ENCODE measurements around the gene APMAP.

The APMAP gene

DNA sequence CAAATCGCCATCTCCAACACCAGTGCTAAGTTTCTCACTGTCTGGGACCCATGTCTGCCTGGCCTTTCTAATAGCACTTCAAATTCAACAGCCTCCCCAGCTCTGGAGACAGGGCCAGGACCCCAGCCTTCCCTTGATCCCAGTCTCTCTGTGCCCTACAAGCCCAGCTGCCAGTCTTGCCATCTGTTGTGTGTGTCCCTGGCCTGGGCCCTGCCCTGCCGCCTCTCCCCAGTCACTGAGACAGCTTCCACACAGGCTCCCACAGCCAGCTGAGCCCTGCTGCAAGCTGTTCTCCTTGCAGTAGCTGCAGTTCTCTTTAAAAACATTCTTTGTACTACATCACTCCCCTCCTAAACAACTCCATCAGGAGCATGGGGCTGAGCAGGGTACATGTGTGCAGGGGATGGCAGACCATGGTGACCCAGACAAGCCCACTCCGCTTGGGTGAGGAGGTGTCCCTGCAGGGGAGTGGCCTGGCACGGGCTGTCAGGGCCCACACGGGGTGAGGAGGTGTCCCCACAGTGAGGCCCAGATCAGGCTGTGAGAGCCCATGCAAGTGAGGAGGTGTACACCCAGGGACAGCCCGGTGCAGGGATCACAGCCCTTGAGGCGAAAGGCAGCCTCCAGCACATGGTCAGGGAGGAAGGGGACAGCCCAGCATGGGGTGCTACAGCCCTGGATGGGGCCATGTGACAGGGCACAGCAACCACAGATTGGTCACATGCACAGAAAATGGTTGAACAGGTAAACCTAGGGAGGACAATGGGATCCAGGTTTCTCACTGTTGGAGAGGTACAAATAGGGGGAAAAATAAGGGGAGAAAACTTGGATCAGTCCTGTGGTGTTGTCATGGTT lies 27.3 kb downstream of the APMAP start:
- no peak for DNase-seq (ENCODE audit: low spot score)

- no peak for DNase-seq (ENCODE audit: low spot score)
Measured at GRCh38 chr20:24964506-24964840, 28.1 kb downstream of the APMAP start.

GRCh38 chr20:24963672-24964505 lies 28.7 kb downstream of the APMAP start:
- DNase-seq (ENCODE audit: low spot score) = no peak

DNA sequence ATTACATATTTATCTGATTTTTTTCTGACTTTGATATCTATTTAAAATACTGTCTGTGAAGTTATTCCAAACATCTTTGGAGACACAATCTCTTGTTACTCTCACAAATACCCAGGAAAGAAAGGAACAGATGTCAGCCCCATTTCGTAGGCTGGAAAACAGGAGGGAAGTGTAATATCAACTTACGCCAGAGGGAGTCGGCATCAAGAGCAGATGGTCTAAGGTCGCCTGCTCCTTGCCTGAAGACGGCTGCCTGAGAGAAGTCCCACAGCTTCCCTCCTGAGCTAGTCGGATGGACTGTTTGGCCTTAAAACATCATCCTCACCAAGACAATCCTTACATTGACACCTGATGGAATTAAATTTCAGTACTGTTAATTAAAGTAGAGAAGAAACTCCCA lies 30.0 kb downstream of the APMAP start:
- DNase-seq (ENCODE audit: low spot score) = no peak

DNA sequence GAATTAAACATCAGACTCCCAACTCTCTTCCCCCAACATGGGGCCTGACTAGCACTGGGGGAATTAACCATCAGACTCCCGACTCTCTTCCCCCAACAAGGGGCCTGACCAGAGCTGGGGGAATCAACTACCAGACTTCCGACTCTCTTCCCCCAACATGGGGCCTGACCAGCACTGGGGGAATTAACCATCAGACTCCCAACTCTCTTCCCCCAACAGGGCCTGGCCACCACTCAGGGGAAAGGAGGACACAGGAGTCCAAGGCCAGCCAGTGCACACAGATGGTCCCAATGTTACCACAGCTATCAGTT lies 30.4 kb downstream of the APMAP start:
- no peak for DNase-seq (ENCODE audit: low spot score)

DNA sequence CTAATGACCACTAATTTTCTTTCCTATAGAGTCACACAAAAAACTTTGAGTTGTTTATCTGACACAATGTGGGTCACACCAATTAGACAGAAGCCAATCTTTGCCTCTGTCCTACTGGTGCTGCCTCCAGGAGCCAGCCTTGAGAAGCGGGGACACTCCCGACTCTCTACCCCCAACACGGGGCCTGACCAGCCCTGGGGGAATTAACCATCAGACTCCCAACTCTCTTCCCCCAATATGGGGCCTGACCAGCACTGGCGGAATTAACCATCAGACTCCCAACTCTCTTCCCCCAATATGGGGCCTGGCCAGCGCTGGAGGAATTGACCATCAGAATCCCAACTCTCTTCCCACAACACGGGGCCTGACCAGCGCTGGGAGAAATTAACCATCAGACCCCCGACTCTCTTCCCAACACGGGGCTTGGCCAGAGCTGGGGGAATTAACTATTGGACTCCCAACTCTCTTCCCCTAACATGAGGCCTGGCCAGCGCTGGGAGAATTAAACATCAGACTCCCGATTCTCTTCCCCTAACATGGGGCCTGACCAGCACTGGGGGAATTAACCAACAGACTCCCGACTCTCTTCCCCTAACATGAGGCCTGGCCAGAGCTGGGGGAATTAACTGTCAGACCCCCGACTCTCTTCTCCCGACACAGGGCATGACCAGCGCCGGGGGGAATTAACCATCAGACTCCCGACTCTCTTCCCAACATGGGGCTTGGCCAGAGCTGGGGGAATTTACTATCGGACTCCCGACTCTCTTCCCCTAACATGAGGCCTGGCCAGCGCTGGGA lies 31.0 kb downstream of the APMAP start:
- DNase-seq (ENCODE audit: low spot score) = no peak

DNA sequence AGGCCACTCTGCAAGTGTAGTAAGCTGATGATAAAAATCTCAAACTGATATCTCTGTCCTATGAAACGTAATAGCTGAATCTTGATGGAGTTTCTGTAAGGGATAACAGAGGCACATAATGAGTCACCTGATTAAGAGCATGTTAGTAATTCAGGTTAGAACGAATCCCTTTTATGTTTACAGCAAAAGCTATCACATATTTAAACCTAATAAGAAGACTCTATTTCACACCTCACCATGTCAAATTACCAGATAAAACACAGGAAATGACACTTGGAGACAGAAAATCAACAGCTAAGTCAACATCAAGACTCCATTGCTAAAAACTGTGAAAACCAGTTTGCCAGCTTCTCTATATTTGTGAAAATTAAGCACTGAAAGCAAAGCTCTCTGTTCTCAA lies 31.7 kb downstream of the APMAP start:
- no peak for DNase-seq (ENCODE audit: low spot score)

DNA sequence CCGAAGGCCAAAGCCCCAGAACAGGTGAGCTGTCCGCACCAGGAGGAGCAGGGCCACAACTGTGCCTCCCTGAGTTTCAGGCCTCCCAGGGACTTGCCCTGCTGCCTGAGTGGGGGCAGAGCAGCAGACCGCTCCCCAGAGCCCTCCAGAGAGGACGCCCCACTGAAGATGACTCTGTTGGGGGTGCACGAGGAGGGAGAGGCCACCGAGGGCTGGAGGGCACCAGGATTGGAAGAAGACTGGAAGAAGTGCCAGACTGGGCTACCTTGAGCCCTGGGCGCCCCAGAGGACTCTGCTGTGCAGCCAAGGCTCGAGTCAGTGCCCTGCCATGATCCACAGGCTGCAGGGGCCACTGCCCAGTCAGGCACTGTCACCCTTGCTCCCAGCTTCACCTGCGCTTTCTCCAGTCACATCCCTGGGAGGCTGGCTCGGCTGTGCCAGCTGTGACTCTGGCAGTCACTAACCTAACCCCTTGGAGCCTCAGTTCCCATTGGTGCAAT lies 32.2 kb downstream of the APMAP start:
- no peak for DNase-seq (ENCODE audit: low spot score)

GRCh38 chr20:24959591-24960301 lies 32.8 kb downstream of the APMAP start:
- DNase-seq (ENCODE audit: low spot score) = no peak

DNA sequence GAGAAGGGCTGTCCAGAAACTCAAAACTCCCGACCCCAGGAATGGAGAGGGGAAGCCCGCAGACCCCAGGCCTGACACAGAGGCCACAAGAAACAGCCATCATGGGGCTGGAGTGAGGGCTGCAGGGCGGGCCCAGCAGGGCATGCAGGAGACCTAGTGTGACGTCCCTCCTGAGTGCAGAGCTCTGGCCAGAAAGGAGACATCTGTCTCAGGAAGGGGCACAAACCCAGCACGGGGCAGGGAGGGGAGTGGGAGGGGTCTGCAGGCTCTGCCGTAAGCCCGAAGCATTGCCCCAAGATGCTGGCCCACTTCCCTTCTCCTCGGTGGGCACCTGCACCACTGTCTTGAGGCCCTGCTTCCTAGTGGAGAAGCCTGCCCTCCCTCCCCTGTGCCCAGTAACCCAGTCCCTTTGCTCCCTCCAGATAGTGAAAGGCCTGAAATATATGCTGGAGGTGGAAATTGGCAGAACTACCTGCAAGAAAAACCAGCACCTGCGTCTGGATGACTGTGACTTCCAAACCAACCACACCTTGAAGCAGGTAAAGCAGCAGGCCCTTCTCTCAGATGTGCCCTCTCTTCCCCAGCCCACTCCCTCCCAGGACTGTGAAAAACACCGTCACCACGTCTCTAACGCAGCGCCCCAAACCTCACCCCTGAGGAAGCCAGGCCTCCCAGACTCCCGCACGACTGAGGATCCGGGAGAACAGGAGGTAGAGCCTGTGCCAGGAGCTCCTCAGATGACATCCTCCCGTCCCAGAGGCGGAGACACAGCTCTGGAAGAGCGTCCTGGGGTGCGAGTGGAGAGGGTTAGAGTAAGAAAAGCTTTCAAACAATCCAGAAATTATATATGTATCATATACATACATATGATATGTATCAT lies 33.8 kb downstream of the APMAP start:
- no peak for DNase-seq (ENCODE audit: low spot score)

DNA sequence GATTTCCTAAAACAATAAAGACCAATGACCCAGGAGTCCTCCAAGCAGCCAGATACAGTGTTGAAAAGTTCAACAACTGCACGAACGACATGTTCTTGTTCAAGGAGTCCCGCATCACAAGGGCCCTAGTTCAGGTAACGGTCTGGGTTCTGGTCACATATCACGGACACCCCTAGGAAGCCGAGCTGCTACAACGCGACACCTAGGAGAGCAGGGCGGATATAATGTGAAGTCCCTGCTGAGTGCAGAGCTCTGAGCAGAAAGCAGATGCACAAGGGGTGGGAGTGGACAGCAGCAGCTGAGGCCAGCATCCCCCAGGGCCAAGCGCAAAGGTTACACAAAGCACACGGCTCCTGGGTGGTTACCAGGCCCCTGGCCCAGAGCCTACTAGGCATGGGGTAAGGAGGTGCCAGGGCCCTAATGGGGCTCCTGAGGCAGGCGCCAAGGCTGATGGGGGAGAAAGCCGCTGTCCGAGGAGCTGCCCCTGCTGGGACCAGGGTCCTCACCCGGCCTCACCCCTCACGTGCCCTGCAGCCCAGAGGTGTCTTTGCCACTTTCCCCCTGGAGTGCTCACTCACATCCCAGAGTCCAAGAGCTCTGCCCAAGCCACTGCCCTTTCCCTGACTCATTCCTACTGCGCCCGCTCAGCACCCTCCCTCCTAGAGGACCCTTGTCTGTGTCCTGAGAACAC lies 35.1 kb downstream of the APMAP start:
- no peak for DNase-seq (ENCODE audit: low spot score)

DNA sequence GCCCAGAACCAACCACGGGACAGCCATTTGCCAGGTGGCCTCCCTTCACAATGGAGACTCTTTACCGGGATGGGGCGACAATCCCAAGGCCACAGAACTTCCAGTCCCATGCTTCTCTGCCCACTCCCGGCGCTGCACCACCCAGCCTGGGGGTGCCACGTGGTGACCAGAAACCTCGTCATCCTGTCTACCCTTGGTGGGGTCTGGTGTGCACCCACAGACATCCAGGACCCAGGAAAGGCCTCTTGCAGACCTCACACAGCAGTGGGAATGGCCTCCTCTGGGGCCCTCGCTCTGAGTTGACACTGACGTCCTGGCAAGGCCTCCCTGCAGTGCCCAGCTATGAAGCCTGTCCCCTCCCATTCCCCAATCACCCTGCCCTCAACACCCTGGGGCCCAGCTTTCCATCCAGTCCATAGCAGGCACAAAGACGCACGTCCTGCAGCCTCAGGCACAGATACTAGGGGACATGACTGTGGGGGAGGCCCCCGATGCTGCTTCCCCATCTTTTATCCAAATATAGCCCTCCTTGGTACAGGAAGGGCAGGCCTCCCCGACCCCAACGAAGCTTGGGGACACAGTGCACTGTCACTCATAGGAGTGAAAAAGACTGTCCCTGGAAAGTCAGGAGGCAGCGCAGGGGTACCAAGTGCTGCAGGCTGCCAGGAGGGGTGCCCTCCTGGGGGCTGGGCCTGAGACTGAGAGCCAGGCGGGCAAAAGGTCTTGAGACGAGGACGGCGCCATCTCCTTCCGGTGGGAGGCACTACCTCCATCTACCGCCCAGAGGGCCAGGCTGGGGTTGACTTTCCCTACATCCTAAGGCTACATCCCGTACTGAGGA lies 36.3 kb downstream of the APMAP start:
- DNase-seq (ENCODE audit: low spot score) = no peak

DNA sequence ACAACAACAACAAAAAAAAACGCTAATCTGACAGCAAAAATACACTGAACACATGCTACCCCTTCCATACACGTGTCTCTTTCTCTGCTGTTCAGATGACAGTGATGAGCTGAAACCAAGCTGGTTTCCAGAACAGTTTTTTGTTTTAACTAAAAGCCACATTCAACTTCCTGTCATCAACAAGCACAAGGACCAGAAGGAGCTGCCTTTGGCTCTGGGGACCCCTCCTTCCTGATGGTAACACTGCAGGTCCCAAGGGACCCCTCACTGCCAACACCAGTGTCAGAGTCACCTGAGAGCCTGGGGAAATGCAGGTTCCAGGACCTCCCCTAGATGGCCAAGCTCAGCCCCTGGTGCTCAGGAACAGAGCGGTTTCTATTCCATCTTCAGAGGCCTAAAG lies 37.5 kb downstream of the APMAP start:
- DNase-seq (ENCODE audit: low spot score) = no peak

- DNase-seq (ENCODE audit: low spot score) = no peak
Measured at GRCh38 chr20:24954566-24954965, 38.0 kb downstream of the APMAP start.

- DNase-seq (ENCODE audit: low spot score) = no peak
Measured at GRCh38 chr20:24954151-24954550, 38.4 kb downstream of the APMAP start.

- DNase-seq (ENCODE audit: low spot score) = no peak
Measured at GRCh38 chr20:24953621-24954133, 38.9 kb downstream of the APMAP start.

- no peak for DNase-seq (ENCODE audit: low spot score)
Measured at GRCh38 chr20:24953209-24953575, 39.4 kb downstream of the APMAP start.

- DNase-seq (ENCODE audit: low spot score) = no peak
Measured at GRCh38 chr20:24952376-24953208, 40.0 kb downstream of the APMAP start.
